A549 (cell line): ENCODE results near the gene TNPO3. TPM values are rescaled to one million over a fixed set of nuclear protein-coding genes. Genes with fewer than 3 reads are reported as not detected.

ENCODE experiments used
- ATAC-seq, 2 experiments: fragments of 200-7000 bp in 1 of 2; fragments of >200 bp in 1 of 2; cut with Nextera tagmentation in 1 of 2; cut with Tn5 transposase in 1 of 2; 3 replicates each; pipeline versions ENCODE4 v1.8.0 to v1.9.1; 2018 to 2020; ENCODE audit warnings: mild to moderate bottlenecking in 1 of 2, moderate library complexity in 1 of 2
- CTCF ChIA-PET: fragments of 300-600 bp; sonication (Branson Sonifier 250); formaldehyde crosslinking; extraction: SDS; loops from one replicate; lab custom pipeline; 2021; ENCODE audit warnings: antibody characterized with exemption, inconsistent platforms; lab: Yijun Ruan, JAX
- POLR2A ChIA-PET: fragments of 350-600 bp; formaldehyde crosslinking; extraction: SDS; loops from one replicate; lab custom pipeline; 2021; ENCODE audit warnings: antibody characterized with exemption, inconsistent platforms; lab: Yijun Ruan, JAX
- DNase-seq, 2 experiments: peaks; one replicate each; pipeline versions ENCODE4 v3.0.0 to v3.0.0-alpha.2; 2011 to 2016; ENCODE audit warnings: low read depth in 1 of 2, low spot score in 1 of 2
- FAIRE-seq: peaks from 2 replicates; lab custom pipeline; 2011; peaks lifted over from hg19 to GRCh38; lab: Jason Lieb, UNC
- H3K27ac ChIP-seq, 2 experiments: fragments of >200 bp; sonication (Bioruptor Twin); formaldehyde crosslinking; 3 replicates each; pipeline ENCODE4 v1.5.1; 2016 to 2017
- H3K4me1 ChIP-seq: fragments of >200 bp; sonication (Bioruptor Twin); formaldehyde crosslinking; 3 replicates; pipeline ENCODE4 v1.6.1; 2016
- H3K4me2 ChIP-seq: fragments of >200 bp; sonication (Bioruptor Twin); formaldehyde crosslinking; 3 replicates; pipeline ENCODE4 v1.6.1; 2016
- H3K4me3 ChIP-seq: fragments of >200 bp; sonication (Bioruptor Twin); formaldehyde crosslinking; 3 replicates; pipeline ENCODE4 v1.5.1; 2016
- H3K9me3 ChIP-seq: fragments of >200 bp; sonication (Bioruptor Twin); formaldehyde crosslinking; 3 replicates; pipeline ENCODE4 v1.6.1; 2016
- ATOH8 ChIP-seq: fragments of 250-450 bp; sonication (Bioruptor Pico); IDR thresholded peaks from 2 replicates; pipeline ENCODE4 v1.5.0; 2020; ENCODE audit warnings: low read depth, mild to moderate bottlenecking, moderate library complexity
- BCL3 ChIP-seq: fragments of >200 bp; sonication (Bioruptor Twin); formaldehyde crosslinking; IDR thresholded peaks from 3 replicates; pipeline ENCODE4 v1.6.1; 2016
- BHLHE40 ChIP-seq: IDR thresholded peaks from 2 replicates; pipeline ENCODE4 v1.6.1; 2012; ENCODE audit warnings: low read depth, low read length, inconsistent platforms
- CBX2 ChIP-seq: fragments of 200-600 bp; sonication (generic); IDR thresholded peaks from 2 replicates; pipeline ENCODE4 v1.6.1; 2016; ENCODE audit warnings: low read depth, mild to moderate bottlenecking, borderline replicate concordance
- EHMT2 ChIP-seq: fragments of 200-600 bp; sonication (generic); IDR thresholded peaks from 2 replicates; pipeline ENCODE4 v1.6.1; 2016; ENCODE audit warnings: antibody characterized with exemption, low read depth, mild to moderate bottlenecking, moderate library complexity
- EP300 ChIP-seq, 2 experiments: fragments of >200 bp; sonication (Bioruptor Twin); formaldehyde crosslinking; IDR thresholded peaks; 2 replicates in 1 of 2; 3 replicates in 1 of 2; pipeline ENCODE4 v1.6.1; 2016 to 2017
- GATA3 ChIP-seq: IDR thresholded peaks from 2 replicates; pipeline ENCODE4 v1.6.1; 2012; ENCODE audit warnings: borderline replicate concordance
- HES2 ChIP-seq: fragments of >200 bp; sonication (Bioruptor Twin); formaldehyde crosslinking; IDR thresholded peaks from 2 replicates; pipeline ENCODE4 v1.6.1; 2016
- HMGXB4 ChIP-seq: fragments of 250-450 bp; sonication (Bioruptor Pico); IDR thresholded peaks from 2 replicates; pipeline ENCODE4 v1.5.0; 2021; ENCODE audit warnings: mild to moderate bottlenecking, moderate library complexity, borderline replicate concordance
- HOXB13 ChIP-seq: fragments of 250-450 bp; sonication (Bioruptor Pico); IDR thresholded peaks from 2 replicates; pipeline ENCODE4 v1.5.0; 2020; ENCODE audit warnings: low read depth, mild to moderate bottlenecking, moderate library complexity
- JUNB ChIP-seq: fragments of >200 bp; sonication (Bioruptor Twin); formaldehyde crosslinking; IDR thresholded peaks from 2 replicates; pipeline ENCODE4 v1.6.1; 2016
- KDM5A ChIP-seq: fragments of 200-600 bp; sonication (generic); IDR thresholded peaks from 2 replicates; pipeline ENCODE4 v1.6.1; 2016; ENCODE audit warnings: antibody characterized with exemption, mild to moderate bottlenecking
- MAZ ChIP-seq: fragments of 150-350 bp; IDR thresholded peaks from 2 replicates; pipeline ENCODE4 v1.6.1; 2014; ENCODE audit warnings: antibody characterized with exemption, low read depth, low read length, borderline replicate concordance
- NPAS2 ChIP-seq: fragments of 250-450 bp; sonication (Bioruptor Pico); IDR thresholded peaks from 2 replicates; pipeline ENCODE4 v1.8.0; 2022; ENCODE audit warnings: mild to moderate bottlenecking, moderate library complexity, borderline replicate concordance
- NR3C1 ChIP-seq: fragments of >200 bp; sonication (Bioruptor Twin); formaldehyde crosslinking; IDR thresholded peaks from 3 replicates; pipeline ENCODE4 v1.6.1; 2017
- PHF8 ChIP-seq: fragments of 200-600 bp; sonication (generic); IDR thresholded peaks from 2 replicates; pipeline ENCODE4 v1.6.1; 2016; ENCODE audit warnings: low read depth, mild to moderate bottlenecking, antibody characterized with exemption, moderate library complexity, borderline replicate concordance
- POLR2A ChIP-seq: IDR thresholded peaks from 2 replicates; pipeline ENCODE4 v1.6.1; 2012; ENCODE audit warnings: mild to moderate bottlenecking, low read length
- POLR2AphosphoS2 ChIP-seq: conservative IDR thresholded peaks from 2 replicates; pipeline ENCODE4 v1.6.1; 2012; ENCODE audit warnings: low read length, improper control_type of control experiment, inconsistent platforms
- RAD21 ChIP-seq, 2 experiments: fragments of >200 bp in 1 of 2; sonication (Bioruptor Twin) in 1 of 2; formaldehyde crosslinking in 1 of 2; IDR thresholded peaks in 1 of 2; conservative IDR thresholded peaks in 1 of 2; 2 replicates in 1 of 2; 3 replicates in 1 of 2; pipeline ENCODE4 v1.6.1; 2012 to 2018; ENCODE audit warnings: inconsistent platforms in 1 of 2
- RARB ChIP-seq: fragments of 250-450 bp; sonication (Bioruptor Pico); IDR thresholded peaks from 2 replicates; pipeline ENCODE4 v1.8.0; 2021; ENCODE audit warnings: mild to moderate bottlenecking, moderate library complexity
- RCOR1 ChIP-seq: fragments of 150-350 bp; IDR thresholded peaks from 2 replicates; pipeline ENCODE4 v1.6.1; 2014; ENCODE audit warnings: antibody characterized with exemption, low read length, low read depth
- REST ChIP-seq: fragments of 200-600 bp; sonication (generic); IDR thresholded peaks from 2 replicates; pipeline ENCODE4 v1.6.1; 2016; ENCODE audit warnings: antibody characterized with exemption, mild to moderate bottlenecking, moderate library complexity
- RNF2 ChIP-seq: fragments of 200-600 bp; sonication (generic); IDR thresholded peaks from 2 replicates; pipeline ENCODE4 v1.6.1; 2016; ENCODE audit warnings: low read depth, mild to moderate bottlenecking, antibody characterized with exemption, moderate library complexity, borderline replicate concordance
- SMC3 ChIP-seq: fragments of >200 bp; sonication (Bioruptor Twin); formaldehyde crosslinking; IDR thresholded peaks from 3 replicates; pipeline ENCODE4 v1.6.1; 2018; ENCODE audit warnings: inconsistent platforms
- TP53 ChIP-seq: fragments of 250-450 bp; sonication (Bioruptor Pico); IDR thresholded peaks from 2 replicates; pipeline ENCODE4 v1.5.0; 2021; ENCODE audit warnings: mild to moderate bottlenecking, moderate library complexity
- ZC3H11A ChIP-seq: fragments of 450-650 bp; IDR thresholded peaks from 2 replicates; pipeline ENCODE4 v1.6.1; 2014; ENCODE audit warnings: antibody characterized with exemption, mild to moderate bottlenecking
- ZFP36 ChIP-seq: fragments of 450-650 bp; IDR thresholded peaks from 2 replicates; pipeline ENCODE4 v1.6.1; 2014; ENCODE audit warnings: borderline replicate concordance; ENCODE audit not compliant: partially characterized antibody
- ZNF302 ChIP-seq: fragments of 250-450 bp; sonication (Bioruptor Pico); IDR thresholded peaks from 2 replicates; pipeline ENCODE4 v1.9.0; 2021; ENCODE audit warnings: inconsistent platforms, mild to moderate bottlenecking, moderate library complexity
- WGBS: methylation state at CpG from one replicate; pipeline ENCODE4 v1.1.6; 2017; ENCODE audit errors: missing lambda C conversion rate; 5-methylcytosine and 5-hydroxymethylcytosine counted together
- polyA plus RNA-seq, 4 experiments: library from polyadenylated mRNA; depleted of rRNA in 3 of 4; stranded (reverse); fragments of >200 nt; fragmentation: RNase III in 1 of 4; extraction: RNeasy Plus Mini Kit Qiagen cat#74134 plus additional on column Dnase treatment in 1 of 4; gene quantifications; 2 replicates in 3 of 4; 3 replicates in 1 of 4; pipeline ENCODE4 v1.2.3, GENCODE V29; 2011 to 2017

Gene TNPO3
- polyA plus RNA-seq, 2 of the 4 experiments (the other 2 are of a cell fraction) = 43.2 to 66.9 TPM

GRCh38 chr7:128940494-128941322 is 114.2 kb downstream of the TNPO3 start:
- ATAC-seq = no peak
- WGBS = 84% methylated on average over 19 of the region's 20 CpGs
- no peak for FAIRE-seq
- no peak overlapping the region for H3K4me3 ChIP-seq
- H3K4me2 ChIP-seq = no peak overlapping the region
- H3K27ac ChIP-seq = no peak overlapping the region
- H3K4me1 ChIP-seq = peaks cover 12% of the 10 kb centered on the region
- POLR2A ChIA-PET = interaction anchor here (0.7 kb wide), 1 partner anchor 114 kb away, joined by 3 read pairs; the partner anchor contains the start of gene TNPO3
- DNase-seq = no peak
- H3K9me3 ChIP-seq = no peaks in the 10 kb centered on the region
- TF ChIP-seq NR3C1 = no peak
- no peak for TF ChIP-seq POLR2AphosphoS2
- TF ChIP-seq PHF8 = no peak
- no peak for TF ChIP-seq EP300 (IDR thresholded peaks at IDR 0.05)
- no peak for TF ChIP-seq ZC3H11A
- no peak for TF ChIP-seq RNF2
- TF ChIP-seq RAD21 (conservative IDR thresholded peaks at IDR 0.05 in 1 of 2, IDR thresholded peaks at IDR 0.05 in 1 of 2) = no peak
- TF ChIP-seq GATA3 = no peak
- no peak for TF ChIP-seq CBX2
- TF ChIP-seq RCOR1 = no peak
- TF ChIP-seq POLR2A = no peak
- no peak for TF ChIP-seq EHMT2
- no peak for TF ChIP-seq HES2
- TF ChIP-seq ZFP36 = no peak
- no peak for TF ChIP-seq SMC3
- no peak for TF ChIP-seq ZNF302 (CRISPR knock-in tag)
- TF ChIP-seq RARB = no peak
- no peak for TF ChIP-seq HMGXB4 (CRISPR knock-in tag)
- TF ChIP-seq ATOH8 (CRISPR knock-in tag) = no peak
- CTCF ChIA-PET = interaction anchor here (2.1 kb wide), 1 partner anchor 8 kb away, joined by 5 read pairs; no protein-coding TSS in a partner anchor

GRCh38 chr7:128939861-128940410 is 115.0 kb downstream of the TNPO3 start:
- Histone ChIP-seq H3K4me1 (peaks cover 12% of the 10 kb centered on the region), H3K27ac (no peak overlapping the region), H3K4me3 (no peak overlapping the region), H3K9me3 (no peaks in the 10 kb centered on the region), H3K4me2 (no peak overlapping the region)
- DNase-seq (no peak), FAIRE-seq (no peak), ATAC-seq (no peak)
- CTCF ChIA-PET = interaction anchor here (0.9 kb wide), 1 partner anchor 10 kb away, joined by 3 read pairs; no protein-coding TSS in a partner anchor
- 88% methylated on average over 18 of the region's 18 CpGs for WGBS
- POLR2A ChIA-PET = no interaction called here
- TF ChIP-seq TP53 (CRISPR knock-in tag) (no peak), RAD21 (conservative IDR thresholded peaks at IDR 0.05 in 1 of 2, IDR thresholded peaks at IDR 0.05 in 1 of 2) (no peak), KDM5A (no peak), REST (no peak), MAZ (no peak), HOXB13 (no peak), JUNB (no peak), ZNF302 (CRISPR knock-in tag) (no peak), ZFP36 (no peak), BCL3 (no peak), NPAS2 (CRISPR knock-in tag) (no peak), BHLHE40 (no peak)
